HG02943 (cell line): Measurements from ENCODE around the gene INPP5A.
A peak's percentile ranks its signal among the peaks of the same experiment; 100 is the strongest.
"Not testable (repeated sequence)": the region's sequence is repeated elsewhere in the genome, so short reads cannot be mapped to it uniquely, and the experiment has no call there.

Experiments used
- ATAC-seq: cut with Tn5 transposase; IDR thresholded peaks from one replicate; pipeline ENCODE4 v1.9.1; 2021; ENCODE audit warnings: mild to moderate bottlenecking, low read depth, moderate library complexity; ENCODE audit not compliant: unreplicated experiment

The INPP5A gene

GRCh38 chr10:132591166-132591971 is 53.8 kb downstream of the INPP5A start:
- ATAC-seq: no peak

GRCh38 chr10:132592790-132593383 is 55.3 kb downstream of the INPP5A start:
- no peak for ATAC-seq

- no peak for ATAC-seq
These were observed 55.8 kb downstream of the INPP5A start for GRCh38 chr10:132593389-132593788.

DNA sequence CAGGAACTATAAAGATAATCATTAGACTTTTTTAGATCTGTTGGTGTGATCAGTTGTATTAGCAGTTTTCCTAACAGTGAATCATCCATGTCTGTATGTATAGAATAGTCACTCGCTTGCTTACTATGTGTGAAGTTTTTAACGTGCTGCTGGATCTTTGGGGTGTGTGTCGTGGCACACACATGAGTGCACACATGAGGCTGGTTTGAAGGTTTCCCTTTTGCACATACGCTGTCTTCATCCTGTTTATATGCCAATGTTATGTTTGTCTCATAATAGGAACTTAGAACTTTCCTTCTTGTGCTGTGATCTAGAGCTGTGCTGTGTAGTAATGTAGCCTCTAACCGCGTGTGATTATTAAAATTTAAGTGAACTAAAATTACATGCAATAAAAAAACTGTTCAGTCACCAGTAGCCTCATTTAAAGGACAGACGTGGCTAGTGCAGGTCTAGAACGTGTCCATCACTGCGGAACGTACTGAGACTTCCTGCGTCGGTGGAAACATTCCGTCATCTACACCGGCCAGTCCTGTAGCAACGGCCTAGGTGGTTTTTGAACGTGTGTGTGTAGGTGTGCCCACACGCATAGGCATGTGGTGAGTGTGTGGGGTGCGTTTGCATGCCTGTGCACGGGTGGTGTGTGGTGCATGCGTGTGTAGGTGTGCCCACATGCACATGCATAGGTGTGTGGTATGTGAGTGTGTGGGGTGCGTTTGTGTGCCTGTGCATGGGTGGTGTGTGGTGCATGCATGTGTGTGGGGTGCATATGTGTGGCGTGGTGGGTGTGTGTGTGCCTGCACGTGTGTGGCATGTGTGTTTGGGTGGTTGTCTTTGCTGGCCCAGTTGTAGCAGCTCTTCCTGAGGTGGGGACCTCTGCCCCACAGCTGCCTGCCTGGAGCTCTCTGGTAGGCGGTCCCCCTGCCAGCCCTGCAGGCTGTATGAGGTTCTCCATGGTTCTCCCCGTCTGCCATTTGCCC is 56.6 kb downstream of the INPP5A start:
- peak; percentile 71 for ATAC-seq

GRCh38 chr10:132595021-132595420 is 57.4 kb downstream of the INPP5A start:
- no peak for ATAC-seq

- no peak for ATAC-seq
These were observed 58.3 kb downstream of the INPP5A start for GRCh38 chr10:132595854-132596253.

DNA sequence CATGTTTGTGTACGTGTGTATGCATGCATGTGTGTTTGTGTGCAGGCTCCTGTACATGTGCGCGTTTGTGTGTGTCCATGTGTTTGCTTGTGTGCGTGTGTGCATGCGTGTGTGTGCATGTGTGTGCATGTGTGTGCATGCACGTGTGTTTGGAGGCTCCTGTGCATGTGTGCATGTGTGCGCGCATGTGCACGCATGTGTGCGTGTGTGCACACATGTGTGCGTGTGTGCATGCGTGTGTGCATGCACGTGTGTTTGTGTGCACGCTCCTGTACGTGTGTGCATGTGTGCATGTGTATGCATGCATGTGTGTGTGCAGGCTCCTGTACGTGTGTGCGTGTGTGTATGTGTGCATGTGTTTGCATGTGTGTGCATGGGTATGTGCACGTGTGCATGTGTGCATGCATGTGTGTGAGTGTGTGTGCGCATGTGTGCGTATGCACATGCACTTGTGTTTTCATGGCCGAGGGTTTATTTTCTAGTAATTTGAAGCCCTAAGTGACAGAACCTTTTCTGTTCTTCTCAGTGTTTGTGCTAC is 59.2 kb downstream of the INPP5A start:
- ATAC-seq: no peak

GRCh38 chr10:132597654-132598053 is 60.1 kb downstream of the INPP5A start:
- no peak for ATAC-seq

DNA sequence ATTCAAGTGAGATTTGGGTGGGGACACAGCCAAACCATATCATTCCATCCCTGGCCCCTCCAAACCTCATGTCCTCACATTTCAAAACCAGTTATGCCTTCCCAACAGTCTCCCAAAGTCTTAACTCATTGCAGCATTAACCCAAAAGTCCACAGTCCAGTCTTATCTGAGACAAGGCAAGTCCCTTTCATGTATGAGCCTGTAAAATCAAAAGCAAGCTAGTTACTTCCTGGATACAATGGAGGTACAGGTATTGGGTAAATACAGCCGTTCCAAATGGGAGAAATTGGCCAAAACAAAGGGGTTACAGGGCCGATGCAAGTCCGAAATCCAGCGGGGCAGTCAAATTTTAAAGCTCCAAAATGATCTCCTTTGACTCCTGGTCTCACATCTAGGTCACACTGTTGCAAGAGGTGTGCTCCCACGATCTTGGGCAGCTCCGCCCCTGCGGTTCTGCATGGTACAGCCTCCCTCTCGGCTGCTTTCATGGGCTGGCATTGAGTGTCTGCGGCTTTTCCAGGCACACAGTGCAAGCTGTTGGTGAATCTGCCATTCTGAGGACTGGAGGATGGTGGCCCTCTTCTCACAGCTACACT is 61.5 kb downstream of the INPP5A start:
- not testable (repeated sequence) for ATAC-seq

DNA sequence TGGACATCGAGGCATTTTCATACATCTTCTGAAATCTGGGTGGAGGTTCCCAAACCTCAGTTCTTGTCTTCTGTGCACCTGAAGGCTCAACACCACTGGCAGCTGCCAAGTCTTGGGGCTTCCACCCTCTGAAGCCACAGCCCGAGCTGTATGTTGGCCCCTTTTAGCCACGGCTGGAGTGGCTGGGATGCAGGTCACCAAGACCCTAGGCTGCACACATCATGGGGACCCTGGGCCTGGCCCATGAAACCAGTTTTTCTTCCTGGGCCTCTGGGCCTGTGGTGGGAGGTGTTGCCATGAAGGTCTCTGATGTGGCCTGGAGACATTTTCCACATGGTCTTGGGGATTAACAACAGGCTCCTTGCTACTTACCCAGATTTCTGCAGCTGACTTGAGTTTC is 62.1 kb downstream of the INPP5A start:
- ATAC-seq: no peak

GRCh38 chr10:132600416-132600815 is 62.8 kb downstream of the INPP5A start:
- no peak for ATAC-seq

GRCh38 chr10:132601567-132601966 is 64.0 kb downstream of the INPP5A start:
- no peak for ATAC-seq

DNA sequence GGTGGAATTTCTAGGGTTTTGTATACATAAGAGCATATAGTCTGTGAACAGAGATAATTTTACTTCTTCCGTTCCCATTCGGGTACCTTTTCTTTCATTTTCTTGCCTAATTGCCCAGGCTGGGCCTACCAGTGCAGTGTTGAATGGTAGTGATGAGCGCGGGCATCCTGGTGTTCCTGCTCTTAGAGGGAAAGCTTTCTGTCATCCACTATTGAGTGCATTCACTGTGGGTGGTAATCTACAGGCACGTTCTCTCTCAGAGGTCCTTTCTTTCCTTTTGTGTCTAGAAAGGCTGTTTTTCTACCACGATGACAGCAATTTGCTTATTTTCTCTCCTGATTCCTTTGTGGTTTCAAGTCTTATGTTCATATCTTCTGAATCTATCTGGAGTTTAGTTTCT is 65.0 kb downstream of the INPP5A start:
- ATAC-seq: no peak

GRCh38 chr10:132603851-132604533 is 66.4 kb downstream of the INPP5A start:
- ATAC-seq: no peak

DNA sequence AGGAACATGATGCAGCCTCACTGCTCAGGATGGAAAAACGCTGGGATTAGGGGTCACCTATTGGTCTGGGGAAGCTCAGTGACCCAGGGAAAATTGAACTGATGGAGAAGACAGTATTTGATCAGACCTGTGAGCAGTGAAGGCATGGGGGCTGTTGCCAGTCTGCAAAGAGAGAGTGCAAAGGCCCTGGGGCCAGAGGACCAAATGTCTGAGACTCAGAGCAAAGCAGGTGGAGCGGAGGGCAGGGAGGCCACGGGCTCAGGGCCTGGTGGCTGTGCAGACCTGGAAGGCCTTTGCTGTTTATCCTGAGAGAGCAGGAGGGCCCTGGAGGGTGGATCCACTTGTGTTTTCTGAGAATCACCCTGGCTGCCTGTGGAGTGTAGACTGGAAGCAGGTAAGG is 67.1 kb downstream of the INPP5A start:
- ATAC-seq: no peak

- ATAC-seq: no peak
These were observed 67.8 kb downstream of the INPP5A start for GRCh38 chr10:132605390-132605789.

DNA sequence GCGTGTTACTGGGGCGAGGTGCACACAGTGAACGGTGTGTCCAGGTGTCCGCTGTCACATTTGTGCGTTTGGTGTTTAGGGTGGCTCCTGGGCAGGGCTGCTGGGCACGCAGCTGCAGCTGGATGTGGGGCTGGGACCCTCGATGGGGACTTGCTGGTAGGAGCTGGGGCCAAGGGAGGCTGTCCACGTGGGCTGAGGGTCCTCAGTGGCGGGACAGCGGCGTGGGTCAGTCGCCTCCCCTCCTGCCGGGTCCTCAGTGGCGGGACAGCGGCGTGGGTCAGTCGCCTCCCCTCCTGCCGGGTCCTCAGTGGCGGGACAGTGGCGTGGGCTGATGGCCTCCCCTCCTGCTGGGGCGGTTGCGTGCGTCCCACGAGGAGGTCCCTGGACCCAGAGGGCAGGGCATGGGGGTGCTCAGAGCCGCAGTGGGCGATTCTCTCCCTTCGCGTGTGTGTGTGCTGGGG is 68.5 kb downstream of the INPP5A start:
- ATAC-seq: no peak

DNA sequence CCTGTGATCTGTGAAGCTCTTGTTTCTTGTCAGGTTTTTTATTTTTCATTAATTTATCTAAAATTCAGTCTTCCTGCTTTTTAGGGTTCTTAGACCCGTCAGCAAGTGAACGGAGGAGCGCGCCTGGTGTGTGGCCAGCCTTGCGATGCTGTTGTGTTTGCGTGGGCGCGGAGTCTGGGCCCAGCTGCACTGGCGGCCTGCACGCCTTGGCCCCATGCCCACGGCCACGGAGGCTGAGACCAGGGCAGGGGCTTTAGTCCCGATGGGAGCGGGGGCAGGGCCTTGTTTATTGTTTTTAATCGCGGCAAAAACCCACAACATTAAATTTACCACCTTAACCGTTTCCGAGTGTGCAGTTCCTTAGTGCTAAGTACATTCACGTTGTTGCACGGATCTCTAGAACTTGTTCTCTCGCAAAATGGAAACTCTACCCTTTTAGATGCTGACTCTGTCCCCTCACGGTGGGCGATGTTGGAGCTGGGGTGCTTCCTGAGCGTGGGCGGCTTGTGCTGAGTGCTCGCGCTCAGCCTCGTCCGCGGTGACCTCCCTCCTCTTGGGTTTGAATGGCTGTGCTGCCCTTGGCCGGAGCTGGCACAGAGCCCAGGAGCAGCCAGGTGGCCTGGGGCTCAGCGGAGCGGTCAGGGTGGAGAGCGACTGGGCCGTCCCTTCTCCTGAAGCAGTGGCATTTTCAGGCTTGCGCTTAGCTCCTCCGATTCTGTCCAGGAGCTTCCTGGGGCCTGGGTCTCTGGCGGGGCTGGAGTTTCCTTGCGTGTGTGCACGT is 69.1 kb downstream of the INPP5A start:
- ATAC-seq: no peak

- no peak for ATAC-seq
These were observed 69.9 kb downstream of the INPP5A start for GRCh38 chr10:132607491-132607890.
